GM21737 (cell line): ENCODE data around the gene KRTCAP3.

ENCODE experiments used
- ATAC-seq: cut with Tn5 transposase; IDR thresholded peaks from one replicate; pipeline ENCODE4 v1.9.1; 2021; ENCODE audit warnings: mild to moderate bottlenecking, moderate library complexity; ENCODE audit not compliant: unreplicated experiment

Gene KRTCAP3

GRCh38 chr2:27435628-27436027, 6.6 kb upstream of the KRTCAP3 start:
- ATAC-seq = no peak

GRCh38 chr2:27441226-27441926, 805 bp upstream of the KRTCAP3 start:
- no peak for ATAC-seq

- ATAC-seq = no peak
Measured at GRCh38 chr2:27442920-27443282, 720 bp downstream of the KRTCAP3 start.

GRCh38 chr2:27445155-27445554, 3.0 kb downstream of the KRTCAP3 start:
- ATAC-seq = no peak

- ATAC-seq = no peak
Measured at GRCh38 chr2:27445615-27446014, 3.4 kb downstream of the KRTCAP3 start.

GRCh38 chr2:27446057-27446456, 3.9 kb downstream of the KRTCAP3 start:
- no peak for ATAC-seq

GRCh38 chr2:27448381-27448780, 6.2 kb downstream of the KRTCAP3 start:
- no peak for ATAC-seq

- no peak for ATAC-seq
Measured at GRCh38 chr2:27451095-27451494, 8.9 kb downstream of the KRTCAP3 start.

GRCh38 chr2:27453968-27454367, 11.8 kb downstream of the KRTCAP3 start:
- no peak for ATAC-seq

- ATAC-seq = no peak
Measured at GRCh38 chr2:27461118-27461517, 18.9 kb downstream of the KRTCAP3 start.

GRCh38 chr2:27464443-27464842, 22.3 kb downstream of the KRTCAP3 start:
- no peak for ATAC-seq

GRCh38 chr2:27471961-27472360, 29.8 kb downstream of the KRTCAP3 start:
- ATAC-seq = no peak

- no peak for ATAC-seq
Measured at GRCh38 chr2:27485496-27485895, 43.3 kb downstream of the KRTCAP3 start.

GRCh38 chr2:27489118-27489497, 46.9 kb downstream of the KRTCAP3 start:
- no peak for ATAC-seq

- ATAC-seq = peak; percentile 92
Measured at GRCh38 chr2:27489498-27490397, 47.6 kb downstream of the KRTCAP3 start, which contains the start of gene IFT172. IFT172 (minus strand) TSS chr2:27489743; CDS start chr2:27489653, 90 bp downstream.

GRCh38 chr2:27492557-27492956, 50.4 kb downstream of the KRTCAP3 start:
- no peak for ATAC-seq

GRCh38 chr2:27493948-27494283, 51.7 kb downstream of the KRTCAP3 start:
- no peak for ATAC-seq
